Tibial nerve (tissue), 4 donors: ENCODE results near the gene EVA1C. TPM values are rescaled to one million over a fixed set of nuclear protein-coding genes. Genes with fewer than 3 reads are reported as not detected.
"Not testable (repeated sequence)": the region's sequence is repeated elsewhere in the genome, so short reads cannot be mapped to it uniquely, and the experiment has no call there.

Source experiments
- DNase-seq, 2 donors: peaks; one replicate each; pipeline ENCODE4 v3.0.0-alpha.2; 2019; ENCODE audit warnings: low spot score in 2 of 2
- H3K27ac ChIP-seq, 4 donors: fragments of 200-600 bp; sonication (generic) in 3 of 4; one replicate each; pipeline ENCODE4 v1.5.1; 2017 to 2019; ENCODE audit warnings: mild to moderate bottlenecking in 1 of 4
- H3K27me3 ChIP-seq, 2 donors: fragments of 200-600 bp; sonication (generic) in 1 of 2; one replicate each; pipeline versions ENCODE4 v1.5.1 to v1.6.0; 2017 to 2019
- H3K36me3 ChIP-seq, 3 donors: fragments of 200-600 bp; sonication (generic); one replicate each; pipeline ENCODE4 v1.5.1; 2018 to 2019
- H3K4me1 ChIP-seq, 4 donors: fragments of 200-600 bp; sonication (generic) in 3 of 4; one replicate each; pipeline ENCODE4 v1.5.1; 2017 to 2019
- H3K4me3 ChIP-seq, 4 donors: fragments of 200-600 bp; sonication (generic) in 3 of 4; one replicate each; pipeline ENCODE4 v1.5.1; 2017 to 2019; ENCODE audit warnings: mild to moderate bottlenecking in 1 of 4, moderate library complexity in 1 of 4
- H3K9me3 ChIP-seq, 4 donors: fragments of 200-600 bp; sonication (generic) in 3 of 4; one replicate each; pipeline ENCODE4 v1.5.1; 2017 to 2019
- EP300 ChIP-seq, 2 donors: sonication (generic); formaldehyde crosslinking; IDR thresholded peaks; one replicate each; pipeline ENCODE4 v1.6.1; 2017; ENCODE audit warnings: antibody characterized with exemption in 2 of 2, mild to moderate bottlenecking in 1 of 2
- POLR2A ChIP-seq, 2 donors: fragments of 450-650 bp; IDR thresholded peaks; one replicate each; pipeline ENCODE4 v1.6.1; 2017; ENCODE audit warnings: antibody characterized with exemption in 2 of 2, mild to moderate bottlenecking in 2 of 2, moderate library complexity in 2 of 2
- WGBS, 2 donors: methylation state at CpG; one replicate each; pipeline ENCODE4 v1.1.5; 2018; 5-methylcytosine and 5-hydroxymethylcytosine counted together
- total RNA-seq, 4 donors: library from RNA; depleted of rRNA; stranded (reverse); fragments of >200 nt; gene quantifications; one replicate each; pipeline ENCODE4 v1.1.0, GENCODE V29; 2016
- TF ChIP-seq, protein P1 (sequence below), 5 experiments: fragments of 200-600 bp in 3 of 5; fragments of 450-650 bp in 2 of 5; sonication (generic) in 3 of 5; IDR thresholded peaks; one replicate each; pipeline ENCODE4 v1.5.1; 2016 to 2019; ENCODE audit warnings: antibody characterized with exemption in 5 of 5, mild to moderate bottlenecking in 3 of 5, moderate library complexity in 2 of 5

EVA1C gene
- total RNA-seq, 4 donors from 2014 or later, result 72.6 to 85.9 (median 75.6) TPM

- Histone ChIP-seq H3K9me3 (no peaks in the 10 kb centered on the region), H3K4me1 (peaks cover 0 to 9% (median 0%) of the 10 kb centered on the region in 4 donors), H3K27ac (no peak overlapping the region), H3K27me3 (no peaks in the 10 kb centered on the region), H3K36me3 (peaks cover 0 to 57% (median 8%) of the 10 kb centered on the region in 3 donors), H3K4me3 (no peak overlapping the region)
- DNase-seq, result no peak
- WGBS, 2 donors, result 91 to 94% methylated on average over 6 of the region's 6 CpGs
- TF ChIP-seq, protein P1, sequence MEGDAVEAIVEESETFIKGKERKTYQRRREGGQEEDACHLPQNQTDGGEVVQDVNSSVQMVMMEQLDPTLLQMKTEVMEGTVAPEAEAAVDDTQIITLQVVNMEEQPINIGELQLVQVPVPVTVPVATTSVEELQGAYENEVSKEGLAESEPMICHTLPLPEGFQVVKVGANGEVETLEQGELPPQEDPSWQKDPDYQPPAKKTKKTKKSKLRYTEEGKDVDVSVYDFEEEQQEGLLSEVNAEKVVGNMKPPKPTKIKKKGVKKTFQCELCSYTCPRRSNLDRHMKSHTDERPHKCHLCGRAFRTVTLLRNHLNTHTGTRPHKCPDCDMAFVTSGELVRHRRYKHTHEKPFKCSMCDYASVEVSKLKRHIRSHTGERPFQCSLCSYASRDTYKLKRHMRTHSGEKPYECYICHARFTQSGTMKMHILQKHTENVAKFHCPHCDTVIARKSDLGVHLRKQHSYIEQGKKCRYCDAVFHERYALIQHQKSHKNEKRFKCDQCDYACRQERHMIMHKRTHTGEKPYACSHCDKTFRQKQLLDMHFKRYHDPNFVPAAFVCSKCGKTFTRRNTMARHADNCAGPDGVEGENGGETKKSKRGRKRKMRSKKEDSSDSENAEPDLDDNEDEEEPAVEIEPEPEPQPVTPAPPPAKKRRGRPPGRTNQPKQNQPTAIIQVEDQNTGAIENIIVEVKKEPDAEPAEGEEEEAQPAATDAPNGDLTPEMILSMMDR (IDR thresholded peaks at IDR 0.05), result no peak
- no peak for TF ChIP-seq POLR2A (IDR thresholded peaks at IDR 0.05)
- no peak for TF ChIP-seq EP300 (IDR thresholded peaks at IDR 0.05)
Observed at GRCh38 chr21:32383812-32384211, 28.7 kb upstream of the EVA1C start.

DNA sequence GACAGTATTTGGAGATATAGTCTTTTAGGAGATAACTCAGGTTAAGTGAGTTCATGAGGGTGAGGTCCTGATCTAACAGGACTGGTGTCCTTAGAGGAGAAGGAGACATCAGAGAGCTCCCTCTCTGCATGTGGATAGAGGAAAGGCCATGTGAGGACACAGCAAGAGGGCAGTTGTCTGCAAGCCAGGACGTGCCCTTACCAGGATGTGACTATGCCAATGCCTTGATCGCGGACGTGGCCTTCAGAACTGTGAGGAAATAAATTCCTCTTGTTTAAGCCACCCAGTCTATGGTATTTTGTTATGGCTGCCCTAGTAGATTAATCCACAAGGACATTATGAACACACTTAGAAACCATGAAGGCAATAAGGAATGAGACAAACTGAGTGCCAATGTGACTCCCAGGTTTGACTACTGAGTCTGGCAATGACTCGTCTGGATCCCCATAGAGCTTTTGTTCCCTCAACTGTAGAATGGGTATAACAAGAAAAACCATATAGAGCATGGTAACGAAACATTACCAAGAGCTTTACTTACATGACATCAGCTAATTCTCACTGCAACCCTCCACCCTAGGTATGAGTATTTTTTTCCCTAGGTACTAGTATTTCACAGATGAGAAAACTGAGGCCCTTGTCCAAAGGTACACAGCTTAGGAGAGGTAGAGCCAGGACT is 26.2 kb upstream of the EVA1C start:
- 57 to 60% methylated on average over 6 of the region's 6 CpGs for WGBS, 2 donors
- Histone ChIP-seq H3K27me3 (no peaks in the 10 kb centered on the region), H3K9me3 (no peaks in the 10 kb centered on the region), H3K4me1 (peaks cover 0 to 24% (median 1%) of the 10 kb centered on the region in 4 donors), H3K36me3 (peaks cover 0 to 36% (median 8%) of the 10 kb centered on the region in 3 donors), H3K27ac (peak overlapping the region in 1 of 4 donors; percentile 21), H3K4me3 (no peak overlapping the region)
- no peak for DNase-seq
- no peak for TF ChIP-seq EP300 (IDR thresholded peaks at IDR 0.05)
- no peak for TF ChIP-seq POLR2A (IDR thresholded peaks at IDR 0.05)
- TF ChIP-seq, protein P1 (IDR thresholded peaks at IDR 0.05), result no peak

DNA sequence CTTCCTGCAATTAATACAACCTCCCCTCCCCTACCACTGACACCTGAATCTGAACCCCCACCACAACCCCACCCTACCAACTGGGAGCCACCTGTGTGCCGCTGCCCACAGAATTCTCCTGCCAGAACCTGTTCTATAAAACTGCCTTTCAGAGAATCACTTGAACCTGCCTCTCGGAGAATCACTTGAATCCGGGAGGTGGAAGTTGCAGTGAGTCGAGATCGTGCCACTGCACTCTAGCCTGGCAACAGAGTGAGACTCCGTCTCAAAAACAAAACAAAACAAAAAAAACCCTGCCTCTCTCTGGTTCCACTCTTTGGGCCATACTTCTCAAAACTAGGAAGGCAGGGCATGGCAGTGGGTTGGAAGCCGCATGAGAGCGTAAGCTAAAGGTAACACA is 25.4 kb upstream of the EVA1C start:
- H3K9me3 ChIP-seq, result no peaks in the 10 kb centered on the region
- no peaks in the 10 kb centered on the region for H3K27me3 ChIP-seq
- 91 to 96% methylated on average over 8 of the region's 8 CpGs for WGBS, 2 donors
- no peak for DNase-seq
- peaks cover 0 to 28% (median 8%) of the 10 kb centered on the region in 3 donors for H3K36me3 ChIP-seq
- H3K27ac ChIP-seq, result no peak overlapping the region
- TF ChIP-seq POLR2A (IDR thresholded peaks at IDR 0.05), result no peak
- TF ChIP-seq EP300 (IDR thresholded peaks at IDR 0.05), result no peak
- TF ChIP-seq, protein P1 (IDR thresholded peaks at IDR 0.05), result no peak
- H3K4me3 ChIP-seq, result no peak overlapping the region
- peaks cover 0 to 33% (median 3%) of the 10 kb centered on the region in 4 donors for H3K4me1 ChIP-seq

GRCh38 chr21:32388306-32388705 is 24.2 kb upstream of the EVA1C start:
- H3K4me1 ChIP-seq, result peaks cover 0 to 36% (median 4%) of the 10 kb centered on the region in 4 donors
- no peak overlapping the region for H3K4me3 ChIP-seq
- TF ChIP-seq, protein P1 (IDR thresholded peaks at IDR 0.05), result no peak
- TF ChIP-seq EP300 (IDR thresholded peaks at IDR 0.05) (no peak), POLR2A (IDR thresholded peaks at IDR 0.05) (no peak)
- WGBS, 2 donors, result 74 to 76% methylated on average over 9 of the region's 9 CpGs
- no peaks in the 10 kb centered on the region for H3K9me3 ChIP-seq
- H3K27ac ChIP-seq, result no peak overlapping the region
- no peak for DNase-seq
- peaks cover 0 to 16% (median 0%) of the 10 kb centered on the region in 3 donors for H3K36me3 ChIP-seq
- H3K27me3 ChIP-seq, result no peaks in the 10 kb centered on the region

GRCh38 chr21:32389337-32390015 is 23.0 kb upstream of the EVA1C start:
- Histone ChIP-seq H3K4me3 (no peak overlapping the region), H3K27ac (no peak overlapping the region), H3K4me1 (peaks cover 0 to 36% (median 6%) of the 10 kb centered on the region in 4 donors), H3K9me3 (no peaks in the 10 kb centered on the region), H3K36me3 (peaks cover 0 to 5% (median 0%) of the 10 kb centered on the region in 3 donors), H3K27me3 (no peaks in the 10 kb centered on the region)
- WGBS, 2 donors, result 46 to 57% methylated on average over 5 of the region's 5 CpGs
- DNase-seq, result no peak
- TF ChIP-seq EP300 (IDR thresholded peaks at IDR 0.05) (no peak), POLR2A (IDR thresholded peaks at IDR 0.05) (no peak)
- TF ChIP-seq, protein P1 (IDR thresholded peaks at IDR 0.05), result no peak

GRCh38 chr21:32390537-32391224 is 21.8 kb upstream of the EVA1C start:
- not testable (repeated sequence) for H3K36me3 ChIP-seq, H3K27ac ChIP-seq, H3K9me3 ChIP-seq, H3K27me3 ChIP-seq, DNase-seq, H3K4me3 ChIP-seq
- WGBS, 2 donors, result 91 to 92% methylated on average over 10 of the region's 11 CpGs
- peaks cover 0 to 36% (median 6%) of the 10 kb centered on the region in 4 donors for H3K4me1 ChIP-seq
